Prostate gland (tissue), 2 donors: Measurements from ENCODE around the gene PDXK.

Source experiments
- CTCF ChIP-seq, 4 experiments: fragments of 200-600 bp in 2 of 4; fragments of 450-650 bp in 2 of 4; sonication (generic) in 2 of 4; IDR thresholded peaks; 1 replicate in 3 of 4; 2 replicates in 1 of 4; pipeline ENCODE4 v1.5.1; 2016 to 2019; ENCODE audit warnings: antibody characterized with exemption in 4 of 4, mild to moderate bottlenecking in 2 of 4, moderate library complexity in 2 of 4
- POLR2A ChIP-seq: fragments of 450-650 bp; IDR thresholded peaks from one replicate; pipeline ENCODE4 v1.6.1; 2016; ENCODE audit warnings: antibody characterized with exemption, mild to moderate bottlenecking
- POLR2AphosphoS5 ChIP-seq: sonication (generic); formaldehyde crosslinking; IDR thresholded peaks from one replicate; pipeline ENCODE4 v1.6.1; 2017; ENCODE audit warnings: antibody characterized with exemption

DNA sequence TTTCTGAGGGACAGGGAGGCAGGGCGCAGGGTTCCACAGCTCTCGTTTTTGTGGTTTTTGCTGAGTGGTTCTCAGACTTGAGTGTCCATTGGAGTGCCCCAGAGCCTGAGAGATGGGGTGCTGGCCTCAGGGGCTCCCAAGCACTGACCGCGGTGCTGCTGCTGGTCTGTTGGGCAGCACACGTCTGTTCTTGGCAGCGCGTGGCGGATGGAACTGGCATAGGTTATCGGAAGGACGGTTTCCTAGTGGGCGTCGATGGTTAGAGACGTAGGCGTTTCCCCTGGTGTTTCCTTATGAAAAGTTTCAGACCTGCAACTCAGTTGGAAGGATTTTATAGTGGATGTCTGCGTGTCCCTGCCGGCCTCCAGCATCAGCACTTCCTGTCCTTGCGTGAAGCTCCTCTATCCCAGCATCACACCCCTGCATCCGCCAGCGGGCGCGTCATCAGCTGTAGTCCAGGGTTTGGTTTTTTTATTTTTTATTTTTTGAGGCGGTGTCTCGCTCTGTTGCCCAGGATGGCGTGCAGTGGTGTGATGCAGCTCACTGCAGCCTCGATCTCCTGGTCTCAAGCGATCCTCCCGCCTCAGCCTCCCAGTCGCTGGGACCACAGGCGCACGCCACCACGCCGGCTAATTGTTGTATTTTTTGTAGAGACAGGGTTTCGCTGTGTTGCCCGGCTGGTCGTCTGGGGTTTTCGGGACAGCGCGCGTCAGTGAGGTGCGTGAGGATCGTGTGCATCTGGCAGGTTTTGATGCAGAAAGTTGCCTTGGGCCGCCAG, 82.3 kb downstream of the PDXK start:
- no peak for TF ChIP-seq POLR2A
- TF ChIP-seq POLR2AphosphoS5: no peak
- TF ChIP-seq CTCF (IDR thresholded peaks at IDR 0.05): no peak
